OCI-M1 (cell line): ENCODE measurements around the gene SLC12A7.
"Not testable (repeated sequence)": the region's sequence is repeated elsewhere in the genome, so short reads cannot be mapped to it uniquely, and the experiment has no call there.

Experiments
- DNase-seq: peaks from one replicate; lab custom pipeline; 2025; lab: John Stamatoyannopoulos, UW

The SLC12A7 gene

DNA sequence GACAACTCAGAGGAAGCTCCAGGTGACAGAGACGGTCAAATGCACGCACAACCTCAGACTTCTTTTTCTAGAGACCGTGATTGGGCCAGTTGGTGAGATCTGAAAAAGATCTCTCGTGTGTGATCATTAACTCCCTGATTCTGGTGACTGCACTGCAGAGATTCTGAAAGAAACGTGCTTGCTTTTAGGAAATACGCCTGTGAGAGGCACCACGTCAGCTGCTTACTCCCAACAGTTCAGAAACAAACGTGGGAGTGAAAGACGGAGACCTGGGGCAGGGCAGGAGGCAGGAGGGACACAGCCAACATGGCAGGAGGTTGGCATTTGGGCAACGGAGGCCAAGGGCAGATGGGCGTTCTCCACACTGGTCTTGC lies 15.9 kb downstream of the SLC12A7 start:
- DNase-seq, result no peak

DNA sequence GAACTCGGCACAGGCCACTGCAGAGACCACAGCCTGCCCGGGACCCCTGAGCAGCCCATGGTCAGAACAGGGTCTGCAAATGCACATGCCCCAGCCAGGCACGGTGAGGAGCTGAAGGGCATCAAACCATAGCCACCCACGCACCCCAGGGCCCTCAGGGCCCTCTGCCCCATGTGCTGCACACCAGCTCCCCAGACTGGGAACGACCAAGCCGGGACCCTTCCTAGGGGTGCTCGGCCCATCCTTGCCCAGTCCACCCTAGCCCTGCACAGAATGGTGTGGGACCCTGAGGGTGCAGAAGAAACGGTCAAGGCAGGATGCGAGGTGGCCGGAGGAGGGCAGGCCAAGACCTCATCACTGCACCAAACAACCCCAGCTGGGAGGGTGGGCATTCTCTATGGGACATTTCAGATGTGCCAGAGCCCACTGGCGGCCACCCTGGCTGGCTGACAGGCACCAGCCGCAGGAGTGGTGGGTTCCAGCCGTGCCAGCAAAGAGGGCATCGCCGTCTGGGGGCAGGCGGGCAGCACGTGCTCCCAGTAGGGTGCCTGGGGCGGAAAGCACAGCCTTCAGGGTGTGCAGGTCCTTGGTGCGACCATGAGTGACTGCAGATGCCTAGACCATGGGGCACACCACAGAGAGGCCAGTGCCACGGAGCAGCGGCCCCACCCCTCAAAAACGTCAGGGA lies 16.4 kb downstream of the SLC12A7 start:
- no peak for DNase-seq

DNA sequence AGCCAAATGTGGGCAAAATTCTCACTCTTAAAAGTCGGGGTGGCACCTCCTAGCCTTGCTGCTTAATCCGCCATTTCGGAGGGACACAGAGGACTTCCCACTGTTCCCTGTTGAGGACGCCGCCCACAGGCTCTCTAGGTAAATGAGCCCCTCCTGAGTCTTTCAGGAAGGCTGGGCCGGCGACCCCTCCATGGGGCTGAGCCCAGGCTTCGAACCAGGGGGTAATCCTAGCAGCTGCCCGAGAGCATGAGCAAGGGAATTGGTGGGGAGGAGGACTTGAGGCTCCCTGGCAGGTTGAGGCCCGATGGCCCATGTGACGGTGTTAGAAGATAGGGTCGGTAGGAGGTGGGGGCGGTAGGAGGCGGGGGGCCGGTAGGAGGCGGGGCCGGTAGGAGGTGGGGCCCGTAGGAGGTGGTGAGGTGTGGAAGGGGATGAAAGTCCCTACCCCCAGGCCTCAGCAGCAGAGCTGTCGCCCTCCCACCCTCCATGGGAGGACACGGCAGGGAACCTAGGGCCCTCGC lies 17.1 kb downstream of the SLC12A7 start:
- no peak for DNase-seq

DNA sequence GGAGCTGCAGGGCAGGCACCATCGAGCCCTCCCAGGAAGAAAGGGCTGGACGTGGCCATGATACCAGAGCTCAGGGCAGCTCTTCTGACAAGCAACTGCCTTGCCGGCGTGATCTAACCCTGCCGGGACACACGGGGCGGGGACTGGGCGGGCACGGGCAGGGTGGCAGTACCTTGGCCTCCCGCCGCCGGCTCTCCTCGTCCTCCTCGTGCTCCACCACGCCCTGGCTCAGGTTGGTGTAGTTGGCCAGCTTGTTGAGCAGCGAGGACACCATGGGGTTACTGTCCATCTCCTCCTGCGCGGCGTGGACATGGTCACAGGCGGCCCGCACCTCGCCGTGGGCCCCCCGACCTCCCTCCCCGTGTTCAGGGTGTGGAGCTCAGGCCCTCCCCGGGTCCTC lies 18.5 kb downstream of the SLC12A7 start:
- no peak for DNase-seq

DNA sequence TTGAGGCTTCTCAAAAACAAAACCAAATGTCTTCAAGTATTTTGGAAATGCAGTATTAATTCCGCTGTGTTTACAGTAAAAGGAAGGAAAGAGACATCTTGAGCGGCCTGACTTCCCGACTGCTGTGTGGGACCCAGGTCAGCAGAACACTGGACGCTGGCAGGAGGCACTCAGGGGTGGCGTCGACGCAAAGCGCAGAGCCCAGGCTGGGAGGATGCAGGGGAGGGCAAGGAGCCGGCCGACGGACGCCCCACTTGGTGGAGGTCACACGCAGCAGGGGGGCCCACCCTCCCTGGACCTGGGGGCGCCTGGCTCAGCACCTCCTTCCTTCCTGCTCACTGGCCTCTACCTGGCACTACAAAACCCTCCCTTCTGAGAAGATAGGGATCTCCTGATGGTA lies 19.7 kb downstream of the SLC12A7 start:
- no peak for DNase-seq

DNA sequence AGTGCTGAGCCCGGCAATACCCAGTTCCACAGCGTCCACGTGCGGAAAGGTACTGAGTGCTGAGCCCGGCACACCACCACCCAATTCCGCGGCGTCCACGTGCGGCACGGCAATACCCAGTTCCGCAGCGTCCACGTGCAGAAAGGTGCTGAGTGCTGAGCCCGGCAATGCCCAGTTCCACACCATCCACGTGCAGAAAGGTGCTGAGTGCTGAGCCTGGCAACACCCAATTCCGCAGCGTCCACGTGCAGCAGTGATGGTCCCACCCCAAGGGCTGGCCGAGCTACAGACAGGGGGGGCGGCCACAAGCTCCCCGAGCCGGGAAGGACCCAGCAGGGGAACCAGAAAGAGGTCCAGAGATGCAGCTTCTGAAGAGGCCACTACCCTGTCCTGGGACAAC lies 20.2 kb downstream of the SLC12A7 start:
- DNase-seq, result no peak

DNA sequence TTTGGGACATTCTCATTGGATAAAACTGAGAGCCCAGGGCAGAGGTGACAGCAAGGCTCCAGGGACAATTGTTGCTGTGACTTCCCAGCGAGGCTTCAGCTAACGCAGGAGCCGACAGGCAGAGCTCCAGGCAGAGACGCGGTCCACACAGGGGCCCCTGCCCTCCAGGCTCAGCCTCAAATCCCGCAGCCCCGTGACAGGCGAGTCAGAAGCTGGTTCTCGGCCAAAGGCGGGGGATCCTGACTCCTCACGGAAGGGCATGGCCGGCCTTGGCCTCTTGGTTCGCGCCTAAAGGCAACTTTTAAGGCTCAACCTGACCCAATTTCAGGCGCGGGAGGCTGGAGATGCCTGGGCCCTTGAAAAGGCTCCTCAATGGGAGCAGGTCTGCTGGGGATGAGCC lies 21.3 kb downstream of the SLC12A7 start:
- no peak for DNase-seq

DNA sequence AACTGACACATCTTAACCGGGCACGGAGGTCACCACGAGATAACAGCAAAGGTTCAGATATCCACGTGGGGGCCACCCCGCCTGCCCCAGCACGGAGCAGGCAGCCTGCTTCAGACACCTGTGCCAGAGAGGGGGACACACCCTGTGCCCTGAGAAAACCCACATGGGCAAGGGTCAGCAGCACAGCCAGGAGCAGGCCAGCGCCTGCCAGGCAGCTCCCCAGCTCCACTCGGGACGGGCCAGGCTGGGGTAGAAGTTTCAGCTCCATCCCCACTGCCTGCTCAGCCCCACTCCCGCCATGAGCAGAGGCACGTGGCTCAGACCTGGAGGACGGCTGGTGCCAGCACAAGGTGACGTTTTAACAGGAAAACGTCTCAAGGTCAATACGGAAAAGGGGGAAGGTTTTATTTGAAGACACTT lies 22.2 kb downstream of the SLC12A7 start:
- no peak for DNase-seq

DNA sequence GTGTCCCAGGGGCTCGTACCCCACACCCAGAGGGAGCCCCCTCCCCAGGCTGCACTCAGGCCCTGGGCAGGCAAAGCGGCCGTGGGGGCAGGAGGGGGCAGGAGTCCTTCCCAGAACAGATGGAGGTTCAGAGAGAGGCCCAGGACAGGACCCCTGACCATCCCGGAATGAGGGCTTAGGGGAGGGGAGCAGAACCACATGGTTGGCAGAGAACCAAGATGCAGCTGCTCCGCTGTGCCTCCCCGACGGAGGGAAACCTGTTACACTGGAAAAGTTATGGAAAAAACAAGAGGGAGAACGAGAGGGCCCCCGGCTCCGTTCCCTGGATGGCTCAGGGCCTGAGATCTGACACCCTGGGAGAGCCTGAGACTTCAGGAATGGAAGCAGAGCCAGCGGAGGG lies 22.7 kb downstream of the SLC12A7 start:
- no peak for DNase-seq

DNA sequence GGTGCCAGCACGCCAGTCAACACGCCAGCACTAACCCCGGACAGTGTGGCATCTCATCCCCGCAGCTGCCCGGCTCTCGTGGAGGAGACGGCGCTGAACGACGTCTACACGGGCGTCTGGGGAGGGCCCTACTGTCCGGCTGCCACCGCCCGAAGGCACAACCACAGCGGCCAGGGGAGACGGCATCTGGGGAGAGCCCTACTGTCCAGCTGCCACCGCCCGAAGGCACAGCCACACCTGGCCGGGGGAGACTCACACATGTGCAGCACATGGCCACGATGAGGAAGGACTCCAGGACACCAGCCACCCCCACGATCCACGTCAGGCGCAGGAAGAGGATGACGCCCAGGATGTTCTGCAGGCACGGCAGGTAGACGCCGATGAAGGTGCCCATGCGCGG lies 23.1 kb downstream of the SLC12A7 start:
- no peak for DNase-seq

DNA sequence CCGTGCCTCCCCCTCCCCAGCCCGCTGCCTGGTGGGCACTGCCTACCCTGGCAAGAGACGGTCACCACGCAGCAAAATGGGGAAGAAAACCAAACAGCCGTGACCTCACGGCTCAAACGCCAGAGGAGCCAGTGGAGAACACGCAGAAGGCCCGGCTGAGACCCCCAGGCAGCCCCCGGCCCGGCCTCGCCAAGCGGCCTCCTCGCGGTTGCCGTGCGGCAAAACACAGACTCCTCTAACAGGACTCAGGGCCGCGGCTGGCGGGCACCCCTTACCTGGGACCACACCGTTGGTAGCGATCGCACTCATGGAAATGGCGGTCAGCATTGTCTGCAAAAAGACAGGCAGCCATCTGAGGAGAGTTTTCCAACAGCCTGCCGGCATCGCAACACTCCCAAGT lies 23.8 kb downstream of the SLC12A7 start:
- no peak for DNase-seq

DNA sequence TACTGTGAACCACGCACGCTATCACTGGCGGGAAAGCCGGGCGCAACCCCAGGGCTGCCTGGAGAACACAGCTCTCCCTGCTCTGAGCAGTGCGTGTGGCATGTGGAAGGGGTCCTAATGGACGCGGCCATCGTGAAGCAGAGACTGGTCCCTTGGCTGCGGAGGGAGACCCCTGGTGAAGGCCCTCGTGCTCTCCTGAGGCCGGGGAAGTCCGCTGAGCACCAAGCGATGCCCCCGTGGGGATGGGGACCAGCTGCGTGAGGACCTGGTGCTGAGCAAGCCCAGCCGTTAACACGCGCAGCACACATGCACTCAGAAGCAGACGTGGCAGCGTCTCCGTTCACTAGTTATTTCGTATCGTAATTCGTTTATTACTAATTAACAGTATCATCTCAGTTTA lies 24.4 kb downstream of the SLC12A7 start:
- DNase-seq, result no peak

DNA sequence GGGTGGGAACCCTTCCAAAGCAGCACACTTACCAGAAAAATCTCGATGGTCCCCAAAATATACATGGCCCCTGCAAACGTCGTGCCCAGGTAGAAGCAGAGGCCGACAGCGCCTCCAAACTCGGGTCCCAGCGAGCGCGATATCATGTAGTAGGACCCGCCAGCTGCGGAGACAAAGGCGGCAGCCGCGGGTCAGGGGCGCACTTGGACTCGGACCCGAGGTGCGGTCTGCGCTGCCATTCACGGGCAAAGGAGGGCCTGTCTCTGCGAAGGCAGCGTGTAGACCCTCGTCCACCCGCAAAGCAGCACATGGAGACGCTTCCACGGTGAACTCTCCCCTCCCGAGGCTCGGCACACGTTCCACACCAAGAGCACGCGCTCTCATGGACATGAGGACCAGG lies 25.0 kb downstream of the SLC12A7 start:
- DNase-seq, result no peak

DNA sequence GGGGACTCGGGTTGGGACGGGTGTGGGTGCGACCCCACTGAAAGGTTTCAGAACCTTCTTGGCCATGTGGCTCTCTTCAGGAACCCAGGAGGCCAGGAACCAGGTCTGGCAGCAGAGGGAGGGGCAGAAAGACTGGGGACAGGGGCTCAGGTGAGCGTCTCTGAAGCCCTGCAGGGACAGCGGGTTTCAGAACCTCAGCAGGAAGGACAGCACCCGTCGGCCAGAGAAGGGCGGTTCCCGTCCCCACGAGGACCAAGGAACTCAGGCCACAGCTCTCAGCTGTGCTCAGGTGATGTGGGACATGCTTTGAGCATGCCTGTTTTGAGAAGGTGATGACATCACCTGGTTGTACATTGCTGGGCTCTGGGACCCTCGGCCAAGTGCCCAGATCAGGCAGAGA lies 25.7 kb downstream of the SLC12A7 start:
- DNase-seq, result no peak

DNA sequence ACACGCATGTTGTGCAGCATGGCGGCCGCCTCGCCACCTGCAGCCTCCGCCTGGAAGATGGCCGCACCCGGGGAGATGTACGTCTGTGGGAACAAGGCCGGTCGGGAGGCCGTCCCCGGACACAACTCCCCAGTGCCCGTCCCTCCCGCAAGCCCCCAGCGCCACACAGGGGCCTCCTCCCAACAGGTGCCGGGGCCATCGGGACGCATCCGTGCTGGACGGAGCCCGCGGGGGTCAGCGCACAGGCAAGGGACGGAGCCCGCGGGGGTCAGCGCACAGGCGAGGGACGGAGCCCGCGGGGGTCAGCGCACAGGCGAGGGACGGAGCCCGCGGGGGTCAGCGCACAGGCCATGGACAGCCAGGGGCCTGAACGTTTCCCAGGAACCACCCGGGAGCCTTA lies 26.5 kb downstream of the SLC12A7 start:
- no peak for DNase-seq

DNA sequence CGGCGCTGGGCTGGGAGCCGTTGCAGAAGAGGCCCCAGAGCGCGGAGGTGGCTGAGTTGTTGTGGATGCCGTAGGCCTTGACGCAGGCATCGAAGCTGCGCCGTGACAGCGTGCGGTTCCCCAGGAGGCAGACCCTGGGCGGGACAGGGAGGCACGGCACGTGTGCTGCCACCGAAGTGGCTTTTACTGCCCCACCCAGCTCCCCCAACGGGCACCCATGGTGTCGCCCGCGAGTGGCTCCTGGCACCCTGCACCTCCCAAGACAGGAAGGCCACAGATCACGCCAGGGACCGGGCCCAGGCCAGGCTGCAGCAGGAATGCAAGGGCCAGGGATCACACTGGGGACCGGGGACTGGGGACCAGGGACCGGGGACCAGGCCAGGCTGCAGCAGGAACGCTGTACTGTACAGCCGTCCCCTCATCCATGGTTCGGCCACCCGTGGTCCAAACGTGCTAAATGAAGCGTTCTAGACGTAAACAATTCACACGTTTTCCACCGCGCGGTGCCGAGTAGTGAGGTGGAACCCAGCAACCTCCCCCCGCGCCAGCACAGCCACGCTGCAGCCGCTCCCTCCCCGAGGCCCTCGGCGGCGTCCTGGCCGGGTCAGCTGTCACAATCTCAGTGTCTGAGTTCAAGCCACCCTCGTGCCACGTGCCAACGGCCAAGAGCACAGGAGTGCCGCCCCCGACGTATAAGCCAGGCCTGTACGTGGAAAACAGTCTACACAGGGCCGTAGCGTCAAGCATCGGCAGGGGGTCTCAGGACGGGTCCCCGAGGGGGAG lies 27.8 kb downstream of the SLC12A7 start:
- DNase-seq, result no peak

DNA sequence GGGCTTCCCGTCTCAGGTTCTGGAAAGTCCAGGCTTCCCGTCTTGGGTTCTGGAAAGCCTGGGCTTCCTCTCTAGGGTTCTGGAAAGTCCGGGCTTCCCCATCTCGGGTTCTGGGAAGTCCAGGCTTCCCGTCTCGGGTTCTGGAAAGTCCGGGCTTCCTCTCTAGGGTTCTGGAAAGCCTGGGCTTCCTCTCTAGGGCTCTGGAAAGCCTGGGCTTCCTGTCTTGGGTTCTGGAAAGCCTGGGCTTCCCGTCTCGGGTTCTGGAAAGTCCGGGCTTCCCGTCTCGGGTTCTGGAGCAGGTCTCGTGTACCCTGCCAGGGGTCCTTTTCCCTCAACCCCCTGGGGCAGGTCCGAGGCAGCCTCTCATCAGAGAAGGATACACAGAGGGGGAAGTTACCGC lies 28.8 kb downstream of the SLC12A7 start:
- DNase-seq, result not testable (repeated sequence)

DNA sequence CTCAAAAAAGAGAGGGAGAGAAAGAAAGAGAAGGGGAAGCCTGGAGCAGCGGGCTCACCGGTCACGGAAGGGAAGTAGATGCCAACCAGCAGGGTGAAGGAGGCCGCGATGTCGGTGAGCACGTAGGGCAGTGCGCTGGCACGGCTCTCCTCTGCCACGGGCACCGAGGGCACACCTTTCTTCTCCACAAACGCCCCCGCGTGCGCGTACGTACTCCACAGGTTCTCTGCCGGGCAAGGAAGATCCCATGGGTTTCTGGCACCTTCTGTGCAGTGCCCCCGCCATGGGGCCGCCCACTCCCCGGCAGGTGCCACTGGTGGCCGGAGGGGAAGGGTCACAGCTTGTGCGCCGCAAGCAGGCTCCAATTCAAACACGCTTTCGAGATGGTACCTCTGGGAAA lies 30.3 kb downstream of the SLC12A7 start:
- DNase-seq, result no peak

DNA sequence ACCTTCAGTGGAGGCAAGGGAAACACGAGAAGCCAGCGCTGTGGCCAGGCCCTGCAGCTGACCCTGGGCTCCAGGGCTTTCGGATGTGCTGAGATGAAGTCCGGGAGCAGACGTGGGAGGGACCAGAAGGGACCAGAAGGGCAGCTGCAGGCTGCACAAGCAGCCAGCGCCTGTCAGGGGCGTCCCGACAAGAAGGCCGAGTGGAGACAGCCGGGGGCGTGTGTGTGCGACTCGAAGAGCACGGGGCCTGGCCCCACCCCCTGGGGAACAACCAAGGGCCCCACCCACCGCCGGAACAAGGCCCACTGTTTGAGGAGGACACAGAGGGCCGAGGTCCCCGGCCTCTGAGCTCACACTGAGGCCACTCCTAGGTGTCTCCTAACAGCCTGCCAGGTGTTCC lies 31.4 kb downstream of the SLC12A7 start:
- no peak for DNase-seq

DNA sequence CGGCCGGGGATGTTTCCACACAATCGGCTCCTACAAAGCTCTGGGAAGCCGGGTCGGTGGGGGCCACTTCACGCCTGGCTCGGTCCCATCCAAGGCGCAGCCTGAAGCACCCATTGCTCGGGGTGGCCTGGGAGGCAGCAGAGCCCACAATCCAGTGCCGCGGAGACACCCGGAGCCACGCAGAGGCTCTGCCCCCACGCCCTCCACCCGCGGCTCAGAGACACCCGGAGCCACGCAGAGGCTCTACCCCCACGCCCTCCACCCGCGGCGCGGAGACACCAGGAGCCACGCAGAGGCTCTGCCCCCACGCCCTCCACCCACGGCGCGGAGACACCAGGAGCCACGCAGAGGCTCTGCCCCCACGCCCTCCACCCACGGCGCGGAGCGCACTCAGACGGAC lies 31.9 kb downstream of the SLC12A7 start:
- DNase-seq, result no peak

DNA sequence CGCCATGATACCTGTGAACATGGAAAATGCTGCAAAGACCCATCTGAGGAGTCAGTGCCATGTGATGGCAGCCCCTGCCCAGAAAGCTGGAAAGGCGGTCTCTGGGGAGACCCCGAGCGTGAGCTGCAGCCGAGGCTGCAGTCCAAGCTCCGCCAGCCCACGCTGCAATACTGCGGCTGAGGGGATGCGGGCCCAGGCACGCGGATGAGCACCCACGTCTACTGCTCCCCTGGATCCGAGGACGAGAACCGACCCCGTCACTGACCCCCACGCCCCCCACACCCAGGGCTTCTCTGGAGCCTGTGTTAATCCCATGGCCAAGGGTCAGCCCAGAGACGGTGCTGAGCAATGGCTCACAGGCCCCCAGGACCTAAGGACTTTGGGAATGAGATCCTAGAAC lies 32.4 kb downstream of the SLC12A7 start:
- DNase-seq, result no peak

DNA sequence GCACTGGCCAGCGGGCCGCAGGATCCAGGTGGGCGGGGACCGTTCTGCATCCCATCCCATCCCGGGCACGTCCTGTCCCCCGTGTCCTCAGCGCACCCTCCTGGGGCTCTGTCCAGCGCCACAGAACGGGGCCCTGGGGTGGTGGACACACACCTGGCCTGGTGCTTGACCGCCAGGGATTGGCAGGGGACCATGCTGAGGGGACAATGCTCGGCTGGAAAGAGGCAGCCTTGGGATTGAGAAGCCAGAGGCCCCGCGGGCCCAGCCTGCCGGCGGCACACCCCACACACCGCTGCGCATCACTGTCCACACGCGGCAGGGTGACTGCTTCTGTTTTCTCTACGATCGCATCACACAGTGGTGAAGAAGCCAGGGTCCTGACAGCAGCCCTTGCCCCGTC lies 33.0 kb downstream of the SLC12A7 start:
- DNase-seq, result no peak

DNA sequence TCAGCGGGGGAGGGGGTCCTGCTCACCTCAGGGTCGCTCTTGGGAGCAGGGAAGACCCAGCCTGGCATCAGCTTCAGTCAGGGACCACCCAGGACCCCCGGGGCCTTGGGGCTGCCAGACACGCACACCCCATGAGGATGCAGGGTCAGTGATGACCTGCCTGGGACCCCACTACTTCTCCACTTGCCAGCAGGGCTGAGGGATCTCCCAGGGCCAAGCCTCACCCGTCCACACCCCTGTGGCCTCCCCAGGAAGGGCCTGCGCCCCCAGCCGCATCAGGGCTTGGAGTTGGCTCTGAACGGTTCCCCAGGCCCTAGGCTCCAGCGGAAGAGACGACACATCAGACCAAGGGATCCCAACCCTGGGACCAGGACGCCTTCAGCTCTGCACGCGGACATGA lies 33.7 kb downstream of the SLC12A7 start:
- no peak for DNase-seq
